Measurements from ENCODE around the gene ASPG.

ASPG gene

DNA sequence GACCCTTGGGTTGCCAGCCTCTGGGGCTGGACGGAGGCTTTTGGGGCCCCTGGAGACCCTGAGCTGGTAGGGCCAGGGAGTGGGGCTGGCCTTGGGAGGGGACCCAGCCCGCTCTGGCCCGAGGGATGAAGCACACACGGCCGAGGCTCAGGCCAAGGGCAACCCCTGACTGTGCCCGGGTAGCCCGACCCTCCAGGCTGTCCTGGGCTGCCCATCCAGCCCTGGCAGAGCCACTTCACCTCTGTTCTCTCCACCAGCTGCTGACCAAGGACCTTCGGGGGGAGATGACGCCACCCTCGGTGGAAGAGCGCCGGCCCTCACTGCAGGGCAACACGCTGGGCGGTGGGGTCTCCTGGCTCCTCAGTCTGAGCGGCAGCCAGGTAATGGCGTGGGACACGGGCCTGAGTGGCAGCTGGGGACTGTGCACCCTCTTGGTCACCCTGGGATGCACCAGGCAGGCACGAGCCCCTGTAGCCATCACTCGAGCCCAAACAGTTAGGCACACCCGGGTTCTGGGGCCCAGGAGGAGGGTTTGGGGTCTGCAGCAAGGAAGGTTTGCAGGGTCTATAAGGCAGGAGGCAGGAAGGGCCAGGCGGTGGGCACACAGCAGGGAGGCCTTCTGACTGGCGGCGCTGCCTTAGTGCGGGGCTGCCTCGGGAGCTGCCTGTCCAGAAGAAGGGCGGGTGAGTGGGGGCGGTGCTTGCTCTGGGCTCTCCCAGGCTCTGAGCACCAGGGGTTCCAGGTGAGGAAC lies 19.7 kb downstream of the ASPG start:
- no peak for DNase-seq (ENCODE audit: low read depth)

DNA sequence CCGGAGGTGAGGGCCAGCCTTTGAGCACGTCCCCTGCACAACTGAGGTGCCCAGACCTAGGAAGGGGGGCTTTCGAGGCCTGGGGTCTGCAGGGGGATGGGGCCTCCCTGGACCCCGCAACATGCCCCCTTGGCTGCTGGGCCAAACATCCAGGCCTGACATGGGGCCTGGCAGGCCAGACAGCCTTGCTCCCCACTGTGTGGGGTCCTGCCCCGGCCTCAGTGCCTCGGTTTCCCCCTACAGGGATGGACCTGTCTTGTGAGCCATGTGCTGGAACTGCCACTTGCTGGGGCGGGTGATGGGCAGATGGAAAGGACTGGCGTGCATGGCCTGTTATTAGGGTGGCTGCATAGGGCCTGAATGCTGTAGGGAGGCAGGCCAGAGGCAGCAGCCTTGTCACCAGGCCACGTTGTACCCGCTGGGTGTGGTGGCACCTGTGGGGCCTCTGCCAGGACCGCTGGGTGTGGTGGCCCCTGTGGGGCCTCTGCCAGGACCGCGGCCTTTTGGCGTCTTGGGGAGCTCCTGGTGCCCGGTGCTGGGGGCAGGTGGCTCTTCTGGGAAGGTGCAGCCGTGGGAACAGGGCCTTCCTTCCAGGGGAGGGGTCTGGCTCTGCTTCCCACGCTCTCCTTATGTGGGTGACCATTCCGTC lies 20.4 kb downstream of the ASPG start:
- no peak for DNase-seq (ENCODE audit: low read depth)

DNA sequence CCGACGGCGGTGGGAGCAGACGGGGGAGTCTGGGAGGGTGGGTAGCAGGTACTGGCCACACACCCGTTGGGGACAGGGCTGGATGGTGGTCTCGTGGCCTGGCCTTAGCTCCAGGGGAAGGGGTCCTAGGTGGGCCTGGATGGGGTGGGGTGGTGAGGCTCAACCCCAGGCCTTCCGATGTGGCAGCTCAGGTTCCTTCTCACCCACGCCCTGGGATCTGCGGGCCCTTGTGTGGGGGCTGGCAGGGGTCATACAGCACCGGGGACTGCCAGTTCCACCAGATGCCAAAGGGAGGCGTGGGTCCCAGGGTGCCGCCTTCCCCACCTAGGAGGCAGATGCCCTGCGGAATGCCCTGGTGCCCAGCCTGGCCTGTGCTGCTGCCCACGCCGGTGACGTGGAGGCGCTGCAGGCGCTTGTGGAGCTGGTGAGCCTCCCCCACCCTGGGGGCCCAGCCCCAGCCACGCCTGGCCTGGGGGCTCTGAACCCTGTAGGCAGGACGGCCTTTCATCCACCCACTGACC lies 21.0 kb downstream of the ASPG start:
- DNase-seq (ENCODE audit: low read depth): no peak

DNA sequence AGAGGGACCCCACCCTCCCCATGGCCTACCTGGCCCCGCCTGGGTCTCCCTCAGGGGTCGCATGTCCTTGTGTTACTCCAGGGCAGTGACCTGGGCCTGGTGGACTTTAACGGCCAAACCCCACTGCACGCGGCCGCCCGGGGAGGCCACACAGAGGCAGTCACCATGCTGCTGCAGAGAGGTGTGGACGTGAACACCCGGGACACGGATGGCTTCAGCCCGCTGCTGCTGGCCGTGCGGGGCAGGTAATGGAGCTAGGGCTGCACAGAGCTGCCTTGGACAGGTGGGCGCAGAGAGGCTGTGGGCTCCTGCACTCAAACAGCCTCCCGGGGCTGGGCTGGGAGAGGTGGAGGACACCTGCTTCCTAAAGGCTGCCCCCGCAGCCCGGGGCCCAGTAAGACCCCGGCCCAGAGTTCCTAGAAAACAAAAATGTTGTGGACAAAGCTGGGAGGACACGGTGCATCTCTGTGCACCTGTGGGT lies 21.6 kb downstream of the ASPG start:
- DNase-seq (ENCODE audit: low read depth): no peak

DNA sequence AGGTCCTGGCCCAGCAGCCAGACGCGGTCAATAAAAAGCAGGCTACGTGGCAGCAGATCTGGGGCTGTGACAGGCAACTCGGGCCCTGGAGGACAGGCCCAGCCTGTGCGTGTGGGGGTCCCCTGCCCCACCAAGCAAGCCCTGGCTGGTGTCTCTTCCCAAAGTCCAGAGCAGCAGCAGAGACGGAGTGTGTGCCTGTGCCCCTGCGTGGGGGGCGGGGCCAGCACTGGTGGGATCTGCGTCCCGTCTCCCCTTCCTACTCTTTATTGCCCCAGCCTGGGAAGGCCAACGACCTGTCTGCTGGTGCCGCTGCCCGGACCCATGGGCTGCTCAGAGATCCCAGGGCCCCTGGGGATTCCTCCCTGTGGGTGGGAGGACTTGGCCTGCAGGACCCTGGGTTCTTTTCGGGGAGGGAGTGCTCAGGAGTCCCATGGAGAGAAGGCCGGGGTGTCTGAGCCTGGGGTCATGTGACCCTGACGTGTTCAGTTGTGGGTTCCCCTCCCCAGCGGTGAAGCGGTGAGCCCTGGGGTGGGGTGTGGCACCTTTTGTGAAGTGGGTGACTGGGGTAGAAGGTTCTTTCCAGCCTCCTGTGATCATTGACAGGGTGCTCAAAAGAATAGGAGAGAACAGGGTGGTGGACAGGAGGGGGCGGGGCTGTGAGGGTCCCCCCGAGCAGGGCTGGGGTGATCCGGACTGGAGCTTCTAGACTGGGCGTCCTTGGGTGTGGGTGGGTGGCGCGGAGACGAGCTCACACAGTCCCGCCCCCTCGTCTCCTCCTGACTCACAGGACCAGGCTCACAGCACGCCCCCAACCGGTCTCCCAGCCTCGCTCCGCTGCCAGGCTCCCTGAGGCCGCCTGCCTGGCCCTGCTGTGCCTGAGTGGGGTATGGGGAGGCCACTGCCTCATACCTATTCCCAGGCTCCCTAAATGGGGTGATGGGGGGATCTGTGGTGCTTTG lies 22.4 kb downstream of the ASPG start:
- DNase-seq (ENCODE audit: low read depth): no peak

DNA sequence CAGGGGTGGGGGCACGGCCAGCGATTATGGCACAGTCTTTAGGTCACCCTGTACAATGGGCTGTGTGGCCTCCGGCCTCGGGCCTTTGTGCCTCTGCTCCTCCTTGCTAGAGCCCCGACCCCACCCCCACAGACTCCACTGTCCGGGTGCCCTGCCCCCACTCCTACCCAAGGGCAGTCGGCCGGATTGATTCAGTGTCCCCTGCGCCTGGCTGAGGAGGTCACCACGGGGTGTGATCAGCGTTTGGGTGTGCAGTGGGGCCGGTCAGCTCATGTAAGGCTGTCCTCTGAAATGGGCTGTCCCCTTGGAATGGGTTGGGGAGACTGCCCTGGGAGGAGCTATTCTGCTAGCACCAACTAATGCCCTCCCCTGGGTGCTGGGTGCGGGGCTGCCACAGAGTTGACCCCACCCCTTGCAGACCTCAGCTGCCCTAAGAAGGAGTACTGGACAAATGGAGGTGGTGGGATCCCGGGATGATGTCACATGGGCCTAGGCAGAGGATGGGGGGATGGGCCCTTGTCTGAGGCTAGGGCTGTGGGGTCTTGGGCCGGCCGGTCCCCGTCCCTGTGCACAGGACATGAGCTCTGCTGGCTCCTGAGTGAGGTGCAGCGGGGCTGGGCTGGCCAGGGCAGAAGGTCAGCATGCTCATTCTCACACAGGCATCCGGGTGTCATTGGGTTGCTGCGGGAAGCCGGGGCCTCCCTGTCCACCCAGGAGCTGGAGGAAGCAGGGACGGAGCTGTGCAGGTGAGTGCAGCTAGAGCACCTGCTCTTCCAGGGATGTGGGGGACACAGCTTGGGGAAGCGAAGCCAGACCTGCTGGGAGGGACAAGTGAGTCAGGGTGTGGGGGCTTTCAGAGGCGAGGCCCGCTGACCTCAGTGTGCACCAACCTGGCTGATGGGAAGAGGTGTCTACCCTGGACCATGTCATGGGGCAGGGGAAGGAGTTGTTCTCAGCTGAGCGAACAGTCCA lies 23.4 kb downstream of the ASPG start:
- no peak for DNase-seq (ENCODE audit: low read depth)

DNA sequence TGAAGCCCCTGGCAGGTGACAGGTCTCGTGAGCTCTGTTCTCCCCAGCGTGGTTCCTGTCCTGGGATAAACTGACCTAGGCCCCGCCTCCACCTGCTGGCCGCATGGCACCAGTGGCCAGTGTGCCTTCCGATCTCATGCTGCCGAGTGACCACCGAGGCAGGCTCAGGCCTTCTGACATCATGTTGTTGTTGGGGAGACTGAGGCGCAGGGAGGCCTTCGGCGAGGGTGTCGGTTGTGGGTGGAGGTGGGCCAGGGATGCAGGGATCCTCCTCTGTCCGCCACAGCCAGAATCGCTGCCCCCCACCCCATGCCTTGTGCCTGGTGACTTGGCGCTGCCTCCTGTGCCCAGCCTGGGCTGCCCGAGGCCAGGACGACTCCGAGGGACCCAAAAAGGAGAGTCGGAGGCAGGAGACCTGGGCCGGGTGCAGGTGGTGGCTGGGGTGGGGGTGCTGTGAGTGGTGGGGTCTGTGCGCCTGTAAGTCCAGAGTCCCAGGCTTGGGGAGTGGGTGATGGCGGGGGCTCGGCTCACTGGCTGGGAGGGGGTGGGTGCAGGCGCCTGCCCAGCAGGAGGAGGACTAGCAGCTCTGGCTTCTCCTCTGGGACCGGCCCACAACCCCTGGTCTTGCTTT lies 24.3 kb downstream of the ASPG start:
- DNase-seq (ENCODE audit: low read depth): no peak

DNA sequence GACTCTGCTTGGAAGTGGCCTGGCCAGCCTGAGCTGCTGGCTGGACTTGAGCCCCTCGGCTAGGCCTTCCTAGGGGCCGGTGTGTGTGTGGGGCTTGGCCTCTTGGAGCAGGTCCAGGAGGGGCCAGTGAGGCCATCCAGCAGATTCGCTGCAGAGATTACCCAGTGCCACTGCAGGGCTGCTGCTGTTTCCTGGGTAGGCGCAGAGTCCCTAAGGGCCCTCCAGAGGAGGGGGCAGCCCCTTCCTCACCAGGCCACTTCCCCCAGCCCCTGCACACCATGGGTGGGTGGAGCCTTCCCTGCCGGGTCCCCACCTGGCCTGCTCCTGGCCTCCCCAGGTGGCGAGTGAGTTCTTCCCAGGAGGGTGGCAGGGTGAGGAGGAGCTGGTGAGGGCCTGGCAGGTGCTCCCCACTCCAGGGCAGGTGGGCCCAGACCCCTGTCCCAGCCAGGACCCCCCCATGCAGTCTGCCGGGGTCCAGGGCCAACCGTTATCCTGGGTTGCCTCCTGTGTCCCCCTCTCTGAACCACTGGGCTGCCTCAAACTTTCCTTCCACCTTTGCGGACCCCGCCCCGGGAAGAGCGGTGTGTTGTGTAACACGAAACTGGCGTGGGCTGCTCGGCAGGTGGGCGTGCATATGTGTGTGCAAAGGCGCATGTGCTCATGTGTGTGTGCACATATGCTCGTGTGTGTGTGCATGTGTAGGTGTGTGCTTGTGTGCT lies 25.1 kb downstream of the ASPG start:
- DNase-seq (ENCODE audit: low read depth): no peak

DNA sequence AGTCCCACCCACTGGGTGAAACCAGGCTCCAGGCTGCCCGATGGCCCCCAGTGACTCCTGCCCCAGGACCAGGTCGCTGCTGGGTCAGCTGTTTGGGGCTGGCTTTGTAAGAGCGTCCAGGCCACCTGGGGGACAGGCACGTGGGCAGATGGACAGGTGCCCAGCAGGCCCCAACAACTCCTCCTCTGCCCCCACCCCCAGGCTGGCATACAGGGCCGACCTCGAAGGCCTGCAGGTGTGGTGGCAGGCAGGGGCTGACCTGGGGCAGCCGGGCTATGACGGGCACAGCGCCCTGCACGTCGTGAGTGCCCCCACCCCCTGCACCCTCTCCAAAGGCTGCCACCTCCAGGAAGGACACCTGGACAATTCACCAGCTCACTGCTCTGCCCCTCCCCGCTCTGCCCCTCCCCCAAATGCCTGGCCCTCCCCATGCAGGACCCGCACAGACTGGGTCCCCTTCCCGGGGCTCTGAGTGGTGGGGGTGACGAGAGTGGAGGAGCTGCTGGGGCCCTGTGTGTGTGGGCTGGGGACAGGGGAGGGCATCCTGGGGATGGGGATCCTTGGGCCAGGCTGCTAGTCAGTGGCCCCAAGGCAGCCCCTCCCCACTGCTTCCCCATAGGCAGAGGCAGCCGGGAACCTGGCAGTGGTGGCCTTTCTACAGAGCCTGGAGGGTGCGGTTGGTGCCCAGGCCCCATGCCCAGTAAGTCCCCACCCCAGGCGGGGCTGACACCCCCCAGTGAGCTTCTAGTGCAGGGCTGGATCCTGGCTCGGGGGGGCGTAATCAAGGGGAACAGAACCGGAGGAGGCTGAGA lies 26.0 kb downstream of the ASPG start:
- DNase-seq (ENCODE audit: low read depth): no peak

DNA sequence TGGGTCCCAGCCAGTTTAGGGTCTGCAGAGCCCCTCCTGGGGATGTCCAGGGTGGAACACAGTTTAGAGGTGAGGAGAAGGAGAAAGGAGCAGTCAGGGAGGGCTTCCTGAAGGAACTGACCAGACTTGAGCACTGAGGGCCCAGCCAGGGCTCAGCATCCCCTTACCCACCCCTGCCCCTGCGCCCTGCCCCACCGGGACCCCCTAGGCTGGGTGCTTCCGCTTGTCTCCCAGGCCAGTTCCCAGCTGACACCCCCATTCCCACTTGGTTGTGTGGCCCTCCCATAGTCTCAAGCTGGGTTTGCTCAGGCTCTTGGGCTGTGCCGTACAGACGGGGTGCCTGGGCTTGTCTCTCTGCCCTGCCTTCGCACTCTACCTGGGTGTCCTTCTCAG lies 26.6 kb downstream of the ASPG start:
- DNase-seq (ENCODE audit: low read depth): no peak

DNA sequence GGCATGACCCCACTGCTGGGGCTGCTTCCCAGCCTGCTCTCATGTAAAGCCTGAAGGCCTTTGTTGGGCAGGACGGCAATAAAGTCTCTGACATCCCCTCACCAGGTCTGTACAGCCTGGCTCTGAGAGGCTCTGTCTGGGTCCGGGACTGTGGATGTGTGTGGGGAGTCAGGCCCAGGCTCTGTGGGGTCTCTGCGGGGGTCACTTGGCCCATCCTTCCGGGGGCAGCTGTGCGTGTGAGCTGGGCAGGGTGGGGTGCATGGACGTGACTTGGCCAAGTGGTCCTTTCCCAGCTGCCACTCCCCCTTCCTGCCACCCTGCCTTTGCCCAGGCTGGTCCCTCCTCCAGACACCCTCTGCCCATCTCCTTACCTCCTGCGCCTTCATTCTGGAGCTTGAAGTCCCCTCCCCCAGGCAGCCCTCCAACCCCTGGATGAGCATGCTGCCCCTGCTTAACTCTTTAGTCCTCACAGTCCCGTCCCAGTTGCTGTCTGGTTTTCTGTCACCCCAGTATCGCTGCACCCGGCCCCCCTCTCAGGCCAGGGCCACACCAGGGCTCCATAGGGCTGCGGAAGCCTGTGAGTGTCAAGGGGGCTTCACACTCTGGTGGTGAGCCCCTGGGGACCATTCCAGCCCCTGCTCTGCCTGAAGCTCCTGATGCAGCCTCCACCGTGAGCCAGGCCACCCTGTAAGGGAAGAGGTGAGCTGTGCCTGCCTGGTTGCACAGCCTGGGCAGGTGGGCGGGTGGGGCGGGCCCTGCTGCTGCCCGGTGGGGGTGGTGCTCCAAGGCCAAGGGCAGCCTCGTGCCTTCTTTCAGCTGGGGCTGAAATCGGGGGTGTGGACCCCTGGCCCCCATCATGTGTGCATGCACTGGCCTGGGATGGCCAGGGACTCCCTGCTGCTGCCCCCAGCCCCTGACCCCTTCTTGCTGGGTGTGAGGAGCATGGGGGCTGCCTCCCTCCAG lies 27.4 kb downstream of the ASPG start:
- no peak for DNase-seq (ENCODE audit: low read depth)

DNA sequence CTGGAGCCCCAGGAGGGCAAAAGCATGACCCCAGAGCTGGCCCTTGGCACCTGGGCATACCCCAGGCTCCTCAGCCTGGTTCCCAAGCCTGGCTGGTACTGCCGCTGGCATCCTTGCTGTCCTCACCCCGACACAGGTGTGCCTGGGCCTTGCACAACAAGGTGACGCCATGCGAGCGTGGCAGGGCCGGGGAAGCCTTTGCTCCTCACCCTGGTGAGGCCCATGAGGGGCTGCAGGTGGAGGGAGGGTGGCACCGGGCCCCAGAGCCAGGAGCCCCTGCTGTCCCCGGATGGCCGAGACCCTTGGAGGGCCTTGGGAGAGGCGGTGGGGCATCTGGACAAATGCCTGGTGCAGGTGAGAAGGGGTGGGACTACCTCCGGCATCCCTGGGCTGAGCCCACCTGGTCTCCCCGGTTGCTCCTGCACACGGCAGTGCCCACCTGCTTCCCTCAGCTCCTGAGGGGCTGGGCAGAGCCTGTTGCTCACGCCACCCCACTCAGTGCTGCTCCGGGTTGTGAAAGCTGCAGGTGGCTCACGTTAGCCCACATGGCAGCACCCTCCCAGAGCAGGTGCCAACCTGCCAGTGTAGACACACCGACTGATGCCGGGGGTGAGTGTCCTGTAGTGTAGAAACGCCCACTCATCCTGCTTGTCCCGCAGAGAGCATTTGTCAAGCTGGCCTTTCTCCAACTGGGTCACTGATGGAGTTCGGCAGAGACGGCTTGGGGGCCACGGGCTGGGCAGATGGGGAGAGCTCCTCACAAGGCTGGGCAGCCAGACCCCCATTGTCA lies 28.3 kb downstream of the ASPG start:
- DNase-seq (ENCODE audit: low read depth): no peak

DNA sequence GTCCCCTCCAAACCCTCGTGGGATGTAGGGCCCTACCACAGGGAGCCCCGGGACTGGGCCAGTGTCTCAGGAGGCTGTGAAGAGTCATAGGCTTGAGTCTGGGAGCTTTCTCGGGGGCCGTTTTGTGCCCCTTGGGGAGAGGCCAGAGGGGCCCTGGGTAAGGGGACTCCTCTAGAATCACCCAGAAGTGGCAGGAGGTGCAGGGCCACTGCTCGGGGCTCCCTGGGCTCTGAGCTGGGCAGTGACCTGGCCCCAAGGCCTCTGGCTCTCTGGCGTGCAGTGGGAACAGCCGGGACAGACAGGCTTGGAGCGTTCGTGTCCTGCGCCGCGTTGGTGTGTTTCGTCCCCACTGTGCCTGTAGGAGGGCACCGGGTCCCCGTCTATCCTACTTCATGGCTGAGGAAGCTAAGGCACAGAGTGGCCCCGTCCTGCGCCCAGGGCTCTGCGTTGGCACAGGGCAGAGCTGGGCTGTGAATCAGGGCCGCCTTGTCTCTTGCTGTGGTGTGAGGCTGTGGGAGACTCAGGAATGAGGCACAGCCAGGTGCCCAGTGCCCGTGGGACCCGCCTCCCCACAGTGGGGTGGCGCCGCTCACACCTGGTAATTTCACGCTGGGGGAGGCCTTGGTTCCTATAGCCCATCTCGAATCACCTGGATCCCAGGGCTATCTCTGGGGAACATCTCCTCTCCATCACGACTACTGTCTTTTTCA lies 29.1 kb downstream of the ASPG start:
- DNase-seq (ENCODE audit: low read depth): no peak

DNA sequence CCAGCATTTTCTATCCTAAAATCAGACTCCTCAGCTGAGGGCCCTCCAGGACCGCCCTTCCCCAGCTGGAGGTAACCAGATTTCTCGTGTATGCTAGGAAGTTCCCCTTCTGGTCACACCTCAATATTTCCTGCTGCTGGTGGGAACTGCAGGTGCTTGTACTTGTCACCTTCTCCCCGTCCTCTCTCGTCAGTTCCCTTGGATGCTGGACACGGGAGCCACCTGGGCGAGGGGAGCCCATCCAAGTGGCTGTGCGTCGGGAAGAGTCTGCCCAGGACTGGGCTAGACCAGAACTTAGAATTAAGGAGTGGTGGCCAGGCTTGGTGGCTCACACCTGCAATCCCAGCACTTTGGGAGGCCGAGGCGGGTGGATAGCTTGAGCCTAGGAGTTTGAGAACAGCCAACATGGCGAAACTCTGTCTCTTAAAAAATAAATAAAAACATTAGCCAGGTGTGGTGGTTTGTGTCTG lies 29.7 kb downstream of the ASPG start:
- no peak for DNase-seq (ENCODE audit: low read depth)

DNA sequence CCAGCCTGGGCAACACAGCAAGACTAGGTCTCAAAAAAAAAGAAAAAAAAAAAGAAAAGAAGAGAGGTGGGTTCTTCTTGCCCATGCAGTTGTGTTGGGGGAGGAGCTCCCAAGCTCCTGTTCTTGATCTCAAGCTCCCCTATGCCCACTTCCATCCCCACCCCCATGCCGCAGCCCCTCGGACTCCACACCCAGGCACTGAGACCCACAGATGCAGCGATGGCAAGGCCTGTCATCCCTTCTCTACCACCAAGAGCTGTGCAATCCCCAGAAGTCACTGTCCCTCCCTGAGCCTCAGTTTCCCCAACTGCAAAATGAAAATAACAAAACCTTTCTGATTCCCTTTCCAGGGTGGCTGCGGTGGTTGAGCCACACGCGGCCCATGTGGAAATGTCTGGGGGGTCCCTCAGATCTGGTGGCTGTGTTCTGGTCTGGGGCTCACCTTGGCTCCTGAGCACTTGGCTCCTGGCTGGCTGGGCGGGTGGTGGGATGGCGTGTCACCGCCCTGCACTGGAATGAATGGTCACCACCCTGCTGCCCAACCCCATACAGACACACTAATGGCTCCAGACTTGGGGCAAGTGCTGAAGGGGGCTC lies 30.3 kb downstream of the ASPG start:
- DNase-seq (ENCODE audit: low read depth): no peak

DNA sequence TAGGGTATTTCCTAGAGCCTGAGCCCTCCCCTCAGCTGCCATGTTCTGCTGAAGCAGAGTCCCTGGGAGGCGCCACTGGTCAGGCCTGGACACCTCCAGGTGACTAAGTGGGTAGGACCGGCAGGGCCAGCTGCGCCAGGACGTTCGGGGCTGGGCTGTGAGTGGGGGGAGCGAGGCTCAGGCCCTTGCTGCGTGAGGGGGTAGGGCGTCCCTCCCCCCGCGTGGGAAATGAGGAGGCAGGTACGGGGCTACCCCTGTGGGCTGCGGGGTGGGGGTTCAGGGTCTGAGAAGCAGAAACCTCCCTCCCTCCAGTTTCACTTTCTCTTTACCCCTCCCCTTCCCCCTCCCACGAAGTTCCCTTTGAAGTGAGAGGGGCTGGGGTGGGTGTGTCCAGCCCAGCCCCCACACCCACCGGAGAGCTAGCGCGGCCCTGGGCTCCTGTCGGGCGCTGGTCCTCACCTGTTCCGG lies 30.8 kb downstream of the ASPG start:
- DNase-seq (ENCODE audit: low read depth): no peak

Data from CMK (cell line).